Upper lobe of right lung (tissue), 1 donor: ENCODE results near the gene ARHGAP6. TPM values are rescaled to one million over a fixed set of nuclear protein-coding genes. Genes with fewer than 3 reads are reported as not detected.
"Not testable (repeated sequence)": the region's sequence is repeated elsewhere in the genome, so short reads cannot be mapped to it uniquely, and the experiment has no call there.

Experiments
- ATAC-seq: fragments of 200-7000 bp; cut with Tn5 transposase; one replicate; pipeline ENCODE4 v1.9.1; 2020; ENCODE audit warnings: mild to moderate bottlenecking, moderate library complexity
- DNase-seq: peaks from one replicate; pipeline ENCODE4 v3.0.0-alpha.2; 2020
- H3K27ac ChIP-seq: fragments of 200-600 bp; one replicate; pipeline ENCODE4 v1.8.0; 2022
- H3K27me3 ChIP-seq: fragments of 200-600 bp; one replicate; pipeline ENCODE4 v1.8.0; 2022; ENCODE audit warnings: mild to moderate bottlenecking
- H3K36me3 ChIP-seq: fragments of 200-600 bp; one replicate; pipeline ENCODE4 v1.8.0; 2022
- H3K4me1 ChIP-seq: fragments of 200-600 bp; one replicate; pipeline ENCODE4 v1.8.0; 2022
- H3K4me3 ChIP-seq: fragments of 200-600 bp; one replicate; pipeline ENCODE4 v1.8.0; 2022; ENCODE audit warnings: mild to moderate bottlenecking
- H3K9me3 ChIP-seq: fragments of 200-600 bp; one replicate; pipeline ENCODE4 v1.8.0; 2022
- CTCF ChIP-seq: fragments of 200-600 bp; IDR thresholded peaks from one replicate; pipeline ENCODE4 v1.8.0; 2022; ENCODE audit warnings: antibody characterized with exemption
- intact Hi-C: fragments of 100-400 bp; cut with DNase I; formaldehyde crosslinking; loops from one replicate; pipeline ENCODE4 v1.11.0; 2022
- total RNA-seq: library from RNA; stranded (reverse); fragmentation: NEBNext Ultra II Directional; extraction: Animal tissue kit (Norgen Biotek cat#: 25700); gene quantifications from one replicate; pipeline ENCODE4 v1.2.1, GENCODE V29; 2021
- donor health status: DM: no; HTN: yes; CAD: no; lungs with severe emphysema.

ARHGAP6 gene
- total RNA-seq, 1 donor from 2014 or later, result 17.1 TPM

DNA sequence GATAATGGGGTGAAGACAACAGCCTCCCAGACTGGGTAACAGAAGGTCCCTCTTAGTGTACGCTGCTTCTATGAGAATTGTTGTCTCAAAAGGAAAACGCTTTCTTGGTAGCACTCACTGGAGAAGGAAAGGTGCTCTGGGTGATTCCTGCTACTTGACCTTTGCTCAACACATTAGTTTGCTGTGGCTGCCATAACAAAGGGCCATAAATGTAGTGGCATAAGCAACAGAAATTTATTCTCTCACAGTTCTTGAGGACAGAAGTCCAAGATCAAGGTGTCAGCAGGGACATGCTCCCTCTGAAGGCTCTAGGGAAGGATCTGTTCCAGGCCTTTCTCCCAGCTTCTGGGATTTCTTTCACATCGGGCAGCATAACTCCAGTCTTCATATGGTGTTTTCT lies 535.6 kb downstream of the ARHGAP6 start:
- Histone ChIP-seq H3K4me3 (no peak overlapping the region), H3K4me1 (no peaks in the 10 kb centered on the region), H3K36me3 (no peaks in the 10 kb centered on the region), H3K27me3 (no peaks in the 10 kb centered on the region), H3K27ac (no peak overlapping the region), H3K9me3 (no peaks in the 10 kb centered on the region)
- intact Hi-C loops, result no loop called here
- DNase-seq (no peak), ATAC-seq (no peak)
- no peak for TF ChIP-seq CTCF

DNA sequence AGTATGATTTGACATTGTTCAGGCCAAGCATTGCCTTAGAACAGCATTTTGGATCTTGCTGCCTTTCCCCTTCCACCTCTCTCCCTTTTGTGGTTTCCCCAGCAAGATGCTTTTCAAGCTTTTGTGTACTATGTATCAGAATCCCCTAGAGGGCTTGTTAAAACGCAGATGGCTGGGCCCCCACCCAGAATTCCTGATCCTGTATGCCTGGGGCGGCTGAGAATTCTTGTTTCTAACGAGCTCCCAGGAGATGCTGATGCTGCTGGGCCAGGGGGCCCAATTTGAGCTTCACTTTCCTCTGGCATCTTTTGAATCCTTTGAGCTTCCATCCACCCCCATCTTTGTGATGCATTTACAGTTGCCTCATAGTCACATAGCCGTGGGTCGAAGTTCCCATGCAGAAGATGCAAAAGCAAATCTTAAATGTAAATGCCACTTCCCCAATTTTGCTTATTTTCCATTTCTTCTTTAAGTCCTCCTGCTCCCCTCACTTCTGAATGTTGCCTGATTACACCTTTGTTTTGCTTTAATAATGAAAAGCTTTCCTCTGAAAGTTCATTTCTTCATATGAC lies 536.1 kb downstream of the ARHGAP6 start:
- Histone ChIP-seq H3K36me3 (no peaks in the 10 kb centered on the region), H3K4me1 (no peaks in the 10 kb centered on the region), H3K27me3 (no peaks in the 10 kb centered on the region), H3K9me3 (no peaks in the 10 kb centered on the region), H3K27ac (no peak overlapping the region), H3K4me3 (no peak overlapping the region)
- no peak for ATAC-seq
- intact Hi-C loops, result no loop called here
- TF ChIP-seq CTCF, result no peak
- no peak for DNase-seq

- H3K27ac ChIP-seq, result no peak overlapping the region
- no peaks in the 10 kb centered on the region for H3K27me3 ChIP-seq
- H3K36me3 ChIP-seq, result peaks cover 17% of the 10 kb centered on the region
- DNase-seq (no peak), ATAC-seq (no peak)
- TF ChIP-seq CTCF, result no peak
- intact Hi-C loops, result no loop called here
- H3K9me3 ChIP-seq, result no peaks in the 10 kb centered on the region
- H3K4me1 ChIP-seq, result no peaks in the 10 kb centered on the region
- H3K4me3 ChIP-seq, result no peak overlapping the region
These were observed 540.7 kb downstream of the ARHGAP6 start for GRCh38 chrX:11125060-11125459.

- TF ChIP-seq CTCF, result no peak
- H3K4me3 ChIP-seq, result no peak overlapping the region
- H3K9me3 ChIP-seq, result no peaks in the 10 kb centered on the region
- DNase-seq, result no peak
- intact Hi-C loops, result no loop called here
- no peaks in the 10 kb centered on the region for H3K4me1 ChIP-seq
- H3K36me3 ChIP-seq, result peaks cover 25% of the 10 kb centered on the region
- H3K27ac ChIP-seq, result no peak overlapping the region
- no peaks in the 10 kb centered on the region for H3K27me3 ChIP-seq
- ATAC-seq, result no peak
These were observed 541.6 kb downstream of the ARHGAP6 start for GRCh38 chrX:11124112-11124511.

GRCh38 chrX:11123087-11123486 lies 542.6 kb downstream of the ARHGAP6 start:
- intact Hi-C loops, H3K27ac ChIP-seq, H3K4me3 ChIP-seq, H3K9me3 ChIP-seq, ATAC-seq, H3K27me3 ChIP-seq, DNase-seq, H3K4me1 ChIP-seq: not testable (repeated sequence)
- peaks cover 34% of the 10 kb centered on the region for H3K36me3 ChIP-seq

DNA sequence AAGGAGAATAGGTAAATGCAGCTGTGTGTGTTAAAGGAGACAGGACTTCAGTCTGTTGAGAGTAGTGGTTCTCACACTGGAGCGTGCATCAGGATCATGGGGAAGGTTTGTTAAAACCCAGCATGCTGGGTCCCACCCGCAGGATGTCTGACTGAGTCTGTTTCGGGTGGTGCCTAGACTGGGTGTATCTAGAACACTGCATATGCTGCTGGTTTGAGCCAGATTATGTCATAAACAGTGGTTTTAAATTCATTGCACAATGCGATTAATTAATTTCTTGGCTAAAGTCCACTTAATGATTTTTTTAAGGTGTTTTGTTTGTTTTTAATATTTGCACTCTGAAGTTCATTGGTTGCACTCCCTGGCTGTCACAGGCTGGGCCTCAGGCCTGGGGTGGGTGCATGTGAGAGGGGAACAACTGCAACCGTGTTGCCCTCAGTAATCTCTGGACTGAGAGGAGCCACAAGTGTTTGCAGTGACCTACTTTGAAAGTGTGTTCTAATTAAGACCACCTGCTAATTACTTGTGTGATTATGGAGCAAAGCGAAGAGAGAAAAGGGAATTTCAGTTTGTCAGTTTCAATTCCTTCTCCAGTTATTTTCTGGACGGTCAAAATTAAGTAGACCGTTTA lies 546.3 kb downstream of the ARHGAP6 start:
- intact Hi-C loops, result no loop called here
- no peak for DNase-seq
- no peak for TF ChIP-seq CTCF
- peaks cover 69% of the 10 kb centered on the region for H3K36me3 ChIP-seq
- no peak for ATAC-seq
- H3K4me3 ChIP-seq, result no peak overlapping the region
- no peak overlapping the region for H3K27ac ChIP-seq
- no peaks in the 10 kb centered on the region for H3K4me1 ChIP-seq
- H3K27me3 ChIP-seq, result no peaks in the 10 kb centered on the region
- no peaks in the 10 kb centered on the region for H3K9me3 ChIP-seq
